ENCODE results near the gene KAZN.

DNA sequence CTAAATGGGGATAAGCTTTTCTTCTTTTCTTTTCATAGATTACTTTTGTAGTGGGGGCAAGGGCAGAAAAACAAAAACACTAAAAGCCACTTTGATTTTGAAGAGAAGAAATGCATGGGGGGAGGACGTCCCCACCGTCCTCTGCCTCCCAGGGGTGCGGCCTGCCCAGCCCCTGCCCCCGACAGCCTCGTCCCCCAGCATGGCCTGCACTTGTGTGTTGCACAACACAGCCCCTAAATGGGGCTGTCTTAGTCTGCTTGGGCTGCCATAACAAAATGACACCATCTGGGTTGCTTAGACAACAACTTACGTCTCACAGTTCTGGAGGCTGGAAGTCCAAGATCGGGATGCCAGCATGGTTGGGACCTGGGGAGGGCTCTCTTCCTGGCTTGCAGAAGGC, 497.8 kb downstream of the KAZN start:
- no peak for TF ChIP-seq CTCF (conservative IDR thresholded peaks at IDR 0.05; ENCODE audit: low read length)
- no peak for TF ChIP-seq EZH2phosphoT487 (IDR thresholded peaks at IDR 0.05; ENCODE audit: borderline replicate concordance)
